ENCODE data around the gene ADAMTSL3.

- TF ChIP-seq FOXM1 (IDR thresholded peaks at IDR 0.05; ENCODE audit: borderline replicate concordance) (no peak), BHLHE40 (IDR thresholded peaks at IDR 0.05; ENCODE audit: borderline replicate concordance) (no peak), FOXA1 (IDR thresholded peaks at IDR 0.05) (no peak), CTBP1 (IDR thresholded peaks at IDR 0.05; ENCODE audit: borderline replicate concordance) (no peak), SP1 (IDR thresholded peaks at IDR 0.05) (no peak), ARNT (IDR thresholded peaks at IDR 0.05) (no peak), ZNF384 (IDR thresholded peaks at IDR 0.05) (no peak), NFRKB (IDR thresholded peaks at IDR 0.05) (no peak), ELF4 (IDR thresholded peaks at IDR 0.05) (no peak), FOXK2 (IDR thresholded peaks at IDR 0.05) (no peak), SUZ12 (IDR thresholded peaks at IDR 0.05) (no peak)
Measured at GRCh38 chr15:83610901-83611685, 42.8 kb upstream of the ADAMTSL3 start.

Measured in HEK293T (cell line).